ENCODE data around the gene FREY1.

FREY1 gene

DNA sequence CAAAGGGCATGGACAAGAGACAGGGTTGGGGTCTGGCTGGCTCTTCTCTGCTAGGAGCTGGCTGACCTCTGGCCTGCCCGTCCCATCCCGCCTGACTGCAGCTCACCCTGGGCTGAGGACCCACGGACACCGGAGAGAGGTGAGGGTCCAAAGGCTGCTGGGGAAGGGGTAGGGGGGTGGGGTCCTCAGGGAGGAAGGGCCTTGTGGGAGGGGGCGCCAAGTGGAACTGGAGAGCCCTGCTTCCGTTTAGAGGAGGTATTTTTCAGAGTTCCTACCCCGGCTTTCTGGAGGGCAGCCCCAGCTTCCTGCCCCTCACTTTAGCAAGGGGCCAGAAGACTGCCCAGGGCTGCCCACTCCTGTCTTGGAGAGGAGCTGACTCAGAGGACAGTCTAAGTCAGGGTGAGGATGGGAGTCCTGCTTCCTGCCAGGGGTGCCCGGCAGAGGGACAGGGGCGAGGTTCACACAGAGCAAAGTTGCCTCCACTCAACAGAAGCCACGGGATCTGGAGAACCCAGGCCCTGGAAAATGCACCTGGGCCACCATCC, 22.5 kb upstream of the FREY1 start:
- in situ Hi-C loops (cut with HindIII; ENCODE audit: low sequenced_read_pairs) = no loop called here

DNA sequence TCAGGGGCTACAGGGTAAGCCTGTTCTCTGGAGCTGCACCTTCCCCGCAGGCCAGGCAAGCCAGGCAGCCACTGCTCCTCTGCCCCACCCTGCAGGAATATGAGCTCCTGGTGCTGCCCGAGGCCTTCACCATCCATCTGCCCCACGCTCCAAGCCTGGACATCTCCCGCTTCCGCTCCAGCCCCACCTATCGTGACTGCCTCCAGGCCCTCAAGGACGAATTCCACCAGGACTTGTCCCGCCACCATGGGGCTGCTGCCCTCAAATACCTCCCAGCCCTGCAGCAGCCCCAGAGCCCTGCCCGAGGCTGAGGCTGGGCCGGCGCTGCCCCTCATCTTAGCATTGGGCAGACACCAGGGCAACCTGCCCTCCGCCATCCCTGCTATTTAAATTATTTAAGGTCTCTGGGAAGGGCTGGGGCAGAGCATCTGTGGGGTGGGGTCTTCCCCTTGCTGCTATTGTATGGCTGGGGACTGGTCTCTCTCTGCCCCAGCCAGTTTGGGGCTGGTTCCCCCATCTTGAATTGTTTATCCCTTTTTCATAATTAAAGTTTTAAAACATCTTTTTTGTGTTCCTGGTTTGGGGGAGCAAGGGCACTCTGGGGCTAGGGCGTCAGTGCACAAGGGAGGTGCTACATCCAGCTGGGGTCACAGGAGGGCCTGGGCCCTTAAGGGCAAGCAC, 21.6 kb upstream of the FREY1 start:
- in situ Hi-C loops (cut with HindIII; ENCODE audit: low sequenced_read_pairs) = no loop called here

DNA sequence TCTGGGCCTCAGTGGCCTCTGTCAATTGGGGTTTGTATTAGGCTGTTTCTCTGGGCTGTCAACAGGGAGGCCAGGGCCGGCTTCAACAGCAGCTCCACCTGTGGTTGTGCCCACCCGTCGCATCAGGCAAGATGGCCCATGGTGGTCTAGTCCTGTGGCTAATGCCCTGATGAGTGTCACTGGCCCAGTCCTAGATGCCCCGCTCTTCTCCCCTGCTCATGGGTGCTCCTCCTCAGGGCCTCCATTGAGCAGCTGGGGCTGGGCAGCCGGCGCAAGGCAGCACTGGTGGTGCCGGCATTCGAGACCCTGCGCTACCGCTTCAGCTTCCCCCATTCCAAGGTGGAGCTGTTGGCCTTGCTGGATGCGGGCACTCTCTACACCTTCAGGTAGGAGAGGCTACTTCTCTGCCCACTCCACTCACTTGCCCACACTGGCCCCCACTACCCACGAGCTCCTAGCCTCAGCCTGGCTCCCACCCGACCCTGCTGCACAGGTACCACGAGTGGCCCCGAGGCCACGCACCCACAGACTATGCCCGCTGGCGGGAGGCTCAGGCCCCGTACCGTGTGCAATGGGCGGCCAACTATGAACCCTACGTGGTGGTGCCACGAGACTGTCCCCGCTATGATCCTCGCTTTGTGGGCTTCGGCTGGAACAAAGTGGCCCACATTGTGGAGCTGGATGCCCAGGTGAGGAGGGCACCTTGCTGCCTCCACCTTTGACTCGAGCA, 20.8 kb upstream of the FREY1 start:
- in situ Hi-C loops (cut with HindIII; ENCODE audit: low sequenced_read_pairs) = no loop called here

DNA sequence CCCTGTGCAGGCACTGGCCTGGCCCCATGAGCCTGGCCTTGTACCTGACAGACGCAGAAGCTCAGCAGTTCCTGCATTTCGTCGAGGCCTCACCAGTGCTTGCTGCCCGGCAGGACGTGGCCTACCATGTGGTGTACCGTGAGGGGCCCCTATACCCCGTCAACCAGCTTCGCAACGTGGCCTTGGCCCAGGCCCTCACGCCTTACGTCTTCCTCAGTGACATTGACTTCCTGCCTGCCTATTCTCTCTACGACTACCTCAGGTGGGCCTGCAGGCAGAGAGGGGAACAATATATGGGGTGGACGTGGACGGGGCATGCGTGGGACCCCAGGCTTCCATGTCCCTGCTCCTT, 20.2 kb upstream of the FREY1 start:
- in situ Hi-C loops (cut with HindIII; ENCODE audit: low sequenced_read_pairs) = no loop called here

DNA sequence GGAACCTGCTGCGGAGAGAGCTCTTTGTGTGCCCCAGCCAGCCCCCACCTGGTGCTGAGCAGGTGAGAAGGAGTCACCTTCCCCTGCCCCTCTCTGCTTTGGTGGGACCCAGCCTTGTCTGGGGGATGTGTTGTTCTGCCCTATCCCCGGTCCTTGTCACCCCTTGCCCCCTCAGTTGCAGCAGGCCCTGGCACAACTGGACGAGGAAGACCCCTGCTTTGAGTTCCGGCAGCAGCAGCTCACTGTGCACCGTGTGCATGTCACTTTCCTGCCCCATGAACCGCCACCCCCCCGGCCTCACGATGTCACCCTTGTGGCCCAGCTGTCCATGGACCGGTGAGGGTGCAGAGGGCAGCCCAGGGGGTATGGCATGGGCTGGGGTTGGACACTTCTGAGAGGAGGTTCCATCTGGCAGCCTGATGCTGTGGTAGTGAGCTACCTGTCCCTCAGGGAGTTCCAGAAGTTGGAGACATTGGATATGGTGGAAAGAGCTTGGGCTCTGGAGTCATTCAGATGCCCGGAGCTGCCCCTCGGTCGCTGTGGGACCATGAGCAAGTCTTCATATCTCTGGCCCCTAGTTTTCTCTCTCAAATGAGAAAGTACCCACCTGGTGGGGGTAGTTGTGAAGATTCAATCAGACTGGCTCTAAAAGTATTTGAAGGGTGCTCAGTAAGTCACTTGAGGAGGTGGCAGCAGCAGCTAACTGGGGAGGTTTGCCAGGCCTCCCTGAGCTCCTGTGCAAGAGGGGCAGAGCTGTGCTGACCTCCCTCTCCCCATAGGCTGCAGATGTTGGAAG, 19.7 kb upstream of the FREY1 start:
- in situ Hi-C loops (cut with HindIII; ENCODE audit: low sequenced_read_pairs) = no loop called here

DNA sequence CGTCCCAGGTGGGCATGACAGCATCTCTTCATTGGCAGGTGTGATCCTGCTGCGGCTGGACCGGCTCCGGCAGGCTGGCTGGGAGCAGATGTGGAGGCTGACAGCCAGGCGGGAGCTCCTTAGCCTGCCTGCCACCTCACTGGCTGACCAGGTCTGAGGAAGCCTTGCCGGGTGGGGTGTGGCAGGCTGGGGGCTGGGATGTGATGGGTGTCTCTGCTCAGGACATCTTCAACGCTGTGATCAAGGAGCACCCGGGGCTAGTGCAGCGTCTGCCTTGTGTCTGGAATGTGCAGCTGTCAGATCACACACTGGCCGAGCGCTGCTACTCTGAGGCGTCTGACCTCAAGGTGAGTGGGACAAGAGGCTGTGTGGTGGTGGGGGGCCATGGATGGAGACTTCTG, 18.9 kb upstream of the FREY1 start:
- in situ Hi-C loops (cut with HindIII; ENCODE audit: low sequenced_read_pairs) = no loop called here

DNA sequence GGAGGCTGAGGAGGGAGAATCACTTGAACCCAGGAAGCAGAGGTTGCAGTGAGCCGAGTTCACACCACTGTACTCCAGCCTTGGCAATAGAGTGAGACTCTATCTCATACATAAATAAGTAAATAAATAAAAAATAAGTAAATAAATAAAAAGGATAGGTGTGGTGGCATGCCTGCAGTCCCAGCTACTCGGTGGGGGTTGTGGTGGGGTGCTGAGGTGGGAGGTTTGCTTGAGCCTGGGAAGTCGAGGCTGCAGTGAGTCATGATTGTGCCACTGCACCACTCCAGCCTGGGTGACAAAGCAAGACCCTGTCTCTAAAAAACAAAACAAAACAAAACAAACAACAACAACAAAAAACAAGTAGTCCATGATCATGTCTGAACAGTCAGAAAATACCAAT, 18.5 kb upstream of the FREY1 start:
- in situ Hi-C loops (cut with HindIII; ENCODE audit: low sequenced_read_pairs) = no loop called here

DNA sequence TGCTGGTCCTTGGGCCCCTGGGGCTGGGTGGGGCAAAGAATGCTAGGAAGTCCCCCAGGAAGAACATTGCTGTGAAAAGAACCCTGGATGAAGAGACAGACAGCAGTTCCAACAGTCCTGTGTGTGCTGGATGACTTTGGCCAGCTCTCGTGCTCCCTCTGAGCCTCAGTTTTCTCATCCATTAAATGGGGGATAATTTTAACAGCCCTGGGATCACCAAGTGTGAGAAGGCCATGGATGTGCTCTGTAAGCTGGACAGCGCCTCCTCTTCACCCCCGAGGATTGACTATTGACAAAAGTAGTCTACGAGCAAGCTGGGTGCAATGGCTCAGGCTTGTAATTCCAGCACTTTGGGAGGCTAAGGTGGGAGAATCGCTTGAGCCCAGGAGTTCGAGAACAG, 17.9 kb upstream of the FREY1 start:
- in situ Hi-C loops (cut with HindIII; ENCODE audit: low sequenced_read_pairs) = no loop called here

DNA sequence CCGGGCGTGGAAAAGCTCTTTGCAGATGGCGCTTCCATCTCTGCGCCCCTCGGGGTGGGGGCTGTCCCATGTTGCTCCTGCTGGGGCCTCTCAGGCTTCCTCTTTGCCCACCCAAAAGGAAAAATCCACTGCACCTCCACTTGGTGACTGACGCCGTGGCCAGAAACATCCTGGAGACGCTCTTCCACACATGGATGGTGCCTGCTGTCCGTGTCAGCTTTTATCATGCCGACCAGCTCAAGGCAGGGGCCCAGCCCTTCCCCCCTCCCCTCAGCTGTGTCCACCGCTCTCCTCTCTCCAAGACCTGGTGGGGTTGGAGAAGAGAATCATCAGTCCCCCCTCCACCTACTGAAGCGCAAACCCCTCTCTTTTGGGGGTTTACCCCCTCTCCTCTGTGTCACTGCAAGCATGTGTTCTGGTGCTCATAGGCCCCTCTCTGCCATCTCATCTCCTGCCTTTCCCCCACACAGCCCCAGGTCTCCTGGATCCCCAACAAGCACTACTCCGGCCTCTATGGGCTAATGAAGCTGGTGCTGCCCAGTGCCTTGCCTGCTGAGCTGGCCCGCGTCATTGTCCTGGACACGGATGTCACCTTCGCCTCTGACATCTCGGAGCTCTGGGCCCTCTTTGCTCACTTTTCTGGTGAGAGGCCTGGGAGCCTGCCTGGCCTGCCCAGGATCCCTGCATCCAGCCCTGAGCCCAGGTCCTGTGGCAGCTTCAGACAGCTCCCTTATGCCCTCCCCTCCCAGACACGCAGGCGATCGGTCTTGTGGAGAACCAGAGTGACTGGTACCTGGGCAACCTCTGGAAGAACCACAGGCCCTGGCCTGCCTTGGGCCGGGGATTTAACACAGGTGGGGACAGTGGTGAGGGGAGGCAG, 17.2 kb upstream of the FREY1 start:
- in situ Hi-C loops (cut with HindIII; ENCODE audit: low sequenced_read_pairs) = no loop called here

DNA sequence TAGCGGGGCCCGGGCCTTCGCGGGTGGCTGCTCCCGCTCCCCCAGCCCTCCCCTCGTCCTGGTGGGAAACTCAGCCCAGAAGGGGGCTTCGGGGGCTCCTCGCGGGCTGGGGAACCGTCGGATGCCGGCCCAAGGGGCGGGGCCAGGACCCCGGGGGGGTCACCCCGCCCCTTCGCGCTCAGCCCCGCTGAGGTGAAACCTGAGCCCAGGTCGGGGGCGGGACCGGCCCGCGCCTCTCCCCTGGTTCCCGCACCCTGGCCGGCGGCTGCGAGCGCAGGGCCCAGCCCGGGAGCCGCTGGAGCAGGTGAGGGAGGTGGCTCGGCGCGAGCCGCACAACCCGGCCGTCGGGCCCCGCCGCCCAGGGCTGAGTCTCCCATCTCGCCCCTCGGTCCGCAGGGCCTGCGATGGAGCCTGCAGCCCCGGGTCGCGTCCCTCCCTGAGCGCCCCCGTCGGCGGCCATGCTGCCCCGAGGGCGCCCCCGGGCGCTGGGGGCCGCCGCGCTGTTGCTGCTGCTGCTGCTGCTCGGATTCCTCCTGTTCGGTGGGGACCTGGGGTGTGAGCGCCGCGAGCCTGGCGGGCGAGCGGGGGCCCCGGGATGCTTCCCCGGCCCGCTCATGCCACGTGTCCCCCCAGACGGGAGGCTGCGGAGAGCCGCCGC, 15.5 kb upstream of the FREY1 start, which contains the start of gene LARGE2:
Gene LARGE2, plus strand, starts transcription at position 232 of the 658 bp plus-strand sequence. Its CDS starts 227 bp downstream, at position 459.
- in situ Hi-C loops (cut with HindIII; ENCODE audit: low sequenced_read_pairs) = no loop called here

DNA sequence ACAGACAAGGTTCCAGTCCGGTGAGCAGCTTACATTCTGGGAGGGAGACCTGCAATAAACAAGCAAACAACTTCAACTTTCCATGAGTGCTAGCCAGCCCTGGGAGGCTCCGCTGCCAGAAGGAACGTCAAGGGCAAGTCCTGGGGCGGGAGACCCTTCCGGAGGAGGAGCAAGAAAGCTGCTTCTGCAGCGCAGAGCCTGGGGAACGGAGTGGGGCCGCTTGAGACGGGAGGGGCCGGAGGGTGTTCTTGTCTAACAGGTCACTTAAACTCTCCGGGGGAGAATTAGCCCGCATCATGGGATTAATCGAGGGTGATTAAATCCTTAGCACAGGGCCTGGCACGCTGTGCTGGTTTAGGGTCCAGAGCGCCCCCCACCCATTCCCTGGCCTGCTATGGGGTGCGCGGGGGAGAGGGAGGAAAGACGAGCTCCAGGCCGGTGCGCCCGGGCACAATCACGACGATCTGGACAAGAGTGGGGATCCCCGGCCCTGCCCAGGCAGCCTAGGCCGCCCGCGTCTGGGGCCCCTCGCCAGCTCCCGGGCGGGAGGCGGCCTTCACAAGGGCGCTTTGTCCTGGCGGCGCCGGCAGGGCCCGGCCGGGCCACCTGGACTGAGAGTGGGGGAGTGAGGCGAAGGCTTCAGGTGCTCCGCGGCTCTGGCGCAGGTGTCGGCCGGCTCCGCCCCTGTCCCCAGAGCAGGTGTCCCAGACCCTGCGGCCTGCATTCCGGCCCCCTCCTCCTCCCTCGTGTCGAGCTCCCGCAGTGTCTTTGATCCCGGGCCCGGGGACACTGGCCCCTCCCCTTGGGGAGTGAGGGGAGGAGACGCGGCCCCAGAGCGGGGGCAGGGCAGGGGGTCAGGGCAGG, 14.7 kb upstream of the FREY1 start:
- in situ Hi-C loops (cut with HindIII; ENCODE audit: low sequenced_read_pairs) = no loop called here

DNA sequence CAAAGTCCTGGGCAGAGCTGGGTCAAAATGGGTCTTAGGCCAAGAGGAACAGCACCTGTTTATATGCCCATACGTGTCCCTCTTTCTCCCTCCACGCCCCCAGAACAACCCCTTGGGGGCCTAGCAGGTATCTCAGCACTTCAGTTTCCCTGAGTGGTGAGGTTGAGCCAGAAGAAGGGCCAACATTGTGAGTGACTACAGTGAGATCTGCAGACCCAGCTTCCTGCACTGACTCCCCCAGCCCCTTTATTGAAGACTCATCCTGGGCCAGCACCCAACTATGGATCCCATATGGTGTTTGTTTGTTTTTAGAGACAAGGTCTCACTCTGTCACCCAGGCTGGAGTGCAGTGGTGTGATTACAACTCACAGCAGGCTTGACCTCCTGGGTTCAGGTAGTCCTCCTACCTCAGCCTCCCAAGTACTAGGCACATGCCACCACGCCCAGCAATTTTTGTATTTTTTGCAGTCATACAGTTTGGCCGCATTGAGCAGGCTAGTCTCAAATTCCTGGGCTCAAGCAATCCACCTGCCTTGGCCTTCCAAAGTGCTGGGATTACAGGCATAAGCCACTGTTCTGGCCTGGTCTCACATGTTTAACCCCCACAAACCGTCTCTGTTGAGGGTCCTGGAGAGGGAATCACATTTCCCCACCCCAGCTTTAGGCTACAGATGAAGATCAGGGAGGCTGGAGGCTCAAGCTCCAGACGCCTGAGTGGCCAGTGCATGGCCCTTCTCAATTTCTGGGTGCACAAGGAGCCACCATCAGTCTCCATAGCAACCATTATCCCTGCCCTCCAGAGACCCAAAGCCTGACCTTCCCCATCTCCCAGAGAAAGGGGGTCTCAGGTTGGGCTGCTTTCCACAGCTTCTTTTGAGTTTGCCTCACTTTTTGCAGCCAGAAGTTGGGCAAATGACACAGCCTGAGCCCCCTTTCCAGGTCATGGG, 13.7 kb upstream of the FREY1 start:
- in situ Hi-C loops (cut with HindIII; ENCODE audit: low sequenced_read_pairs) = no loop called here

DNA sequence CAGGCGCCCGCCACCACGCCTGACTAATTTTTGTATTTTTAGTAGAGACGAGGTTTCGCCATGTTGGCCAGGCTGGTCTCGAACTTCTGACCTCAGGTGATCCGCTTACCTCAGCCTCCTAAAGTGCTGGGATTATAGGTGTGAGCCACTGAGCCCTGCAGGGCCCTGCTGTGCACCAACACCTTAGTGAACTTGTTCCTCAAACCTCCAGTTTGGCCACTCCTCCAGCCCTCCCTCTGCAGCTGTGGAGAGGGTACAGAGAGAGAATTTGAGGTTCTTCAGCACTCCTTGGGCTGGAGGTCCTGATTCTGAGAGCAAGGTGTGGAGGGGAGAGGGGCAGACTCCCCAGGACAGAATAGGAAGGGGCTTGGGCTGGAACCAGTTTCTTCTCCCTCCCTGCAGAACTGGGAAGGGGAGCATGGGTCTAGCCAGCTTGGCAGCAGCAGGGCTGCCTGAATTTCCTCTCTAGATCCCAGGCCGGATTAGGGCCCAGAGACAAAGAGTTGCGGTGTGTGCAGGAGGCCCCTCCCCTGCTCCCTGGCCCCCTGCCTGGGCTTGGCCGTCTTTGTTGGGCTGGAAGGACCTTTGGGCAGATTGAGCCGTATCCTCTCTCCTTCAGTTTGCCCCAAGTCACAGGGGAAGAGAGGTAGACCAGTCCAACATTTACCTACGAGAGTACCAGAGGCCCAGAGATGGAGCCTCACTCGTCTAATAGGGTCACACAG, 12.9 kb upstream of the FREY1 start:
- in situ Hi-C loops (cut with HindIII; ENCODE audit: low sequenced_read_pairs) = no loop called here

DNA sequence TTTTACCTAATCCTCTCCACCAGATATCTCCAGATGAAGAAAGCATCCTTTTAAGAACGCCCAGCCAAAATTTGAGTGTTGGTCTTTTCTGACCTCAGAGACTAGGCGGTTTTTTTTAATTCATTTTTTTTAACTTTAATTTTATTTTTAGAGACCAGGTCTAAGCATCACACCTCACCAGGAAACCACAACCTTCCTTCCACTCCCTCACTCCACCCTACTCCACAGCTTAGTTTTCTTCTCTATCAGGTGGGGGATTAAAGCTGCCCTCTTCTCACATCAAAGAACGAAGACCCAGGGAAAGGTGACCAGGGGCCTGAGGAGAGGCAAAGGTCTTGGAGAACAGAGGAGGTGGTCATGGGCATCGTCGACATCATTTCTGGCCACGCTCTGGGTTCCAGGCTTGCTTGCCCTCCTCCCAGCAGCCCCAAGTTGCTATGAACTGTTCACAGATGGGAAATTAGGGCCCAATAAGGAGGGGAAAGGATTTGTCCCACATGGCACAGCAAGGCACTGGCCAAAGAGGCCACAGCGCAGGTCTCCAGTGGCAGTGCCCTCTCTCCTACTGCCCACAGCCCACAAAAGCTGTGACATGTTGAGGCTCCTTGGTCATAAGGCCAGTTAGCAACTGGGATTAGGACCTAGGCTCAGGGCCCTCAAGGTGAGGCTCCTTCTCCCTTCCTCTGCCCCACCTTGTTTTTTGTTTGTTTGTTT, 12.0 kb upstream of the FREY1 start:
- in situ Hi-C loops (cut with HindIII; ENCODE audit: low sequenced_read_pairs) = no loop called here

DNA sequence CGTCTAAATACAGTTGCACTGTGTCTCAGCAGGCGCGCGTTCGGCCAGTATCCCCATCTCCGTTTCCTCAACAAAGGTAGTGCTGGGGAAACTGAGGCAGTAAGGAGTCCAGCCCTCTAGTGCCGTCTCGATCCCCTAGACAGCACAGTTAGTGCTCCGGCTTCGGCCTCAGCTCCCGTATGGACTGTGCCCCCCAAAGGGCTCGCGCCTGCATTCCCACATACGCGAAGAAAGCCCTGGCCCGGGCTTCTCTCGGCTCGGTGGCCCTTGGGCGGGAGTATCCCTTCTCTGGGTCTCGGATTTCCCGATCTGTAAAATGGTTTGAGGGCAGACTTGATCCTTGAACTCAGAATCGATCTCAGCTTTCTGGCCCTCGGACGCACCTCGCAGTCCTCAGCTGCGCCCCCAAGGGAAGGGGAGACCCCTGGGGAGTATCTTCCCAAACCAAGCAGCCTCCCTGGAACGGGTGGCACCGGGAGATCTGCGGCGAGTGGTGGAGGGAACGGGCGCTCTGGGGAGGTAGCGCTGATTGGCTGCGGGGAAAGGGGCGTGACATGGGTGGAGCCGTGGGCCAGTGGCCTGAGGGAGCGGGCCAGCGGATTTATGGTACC, 11.4 kb upstream of the FREY1 start:
- in situ Hi-C loops (cut with HindIII; ENCODE audit: low sequenced_read_pairs) = no loop called here

DNA sequence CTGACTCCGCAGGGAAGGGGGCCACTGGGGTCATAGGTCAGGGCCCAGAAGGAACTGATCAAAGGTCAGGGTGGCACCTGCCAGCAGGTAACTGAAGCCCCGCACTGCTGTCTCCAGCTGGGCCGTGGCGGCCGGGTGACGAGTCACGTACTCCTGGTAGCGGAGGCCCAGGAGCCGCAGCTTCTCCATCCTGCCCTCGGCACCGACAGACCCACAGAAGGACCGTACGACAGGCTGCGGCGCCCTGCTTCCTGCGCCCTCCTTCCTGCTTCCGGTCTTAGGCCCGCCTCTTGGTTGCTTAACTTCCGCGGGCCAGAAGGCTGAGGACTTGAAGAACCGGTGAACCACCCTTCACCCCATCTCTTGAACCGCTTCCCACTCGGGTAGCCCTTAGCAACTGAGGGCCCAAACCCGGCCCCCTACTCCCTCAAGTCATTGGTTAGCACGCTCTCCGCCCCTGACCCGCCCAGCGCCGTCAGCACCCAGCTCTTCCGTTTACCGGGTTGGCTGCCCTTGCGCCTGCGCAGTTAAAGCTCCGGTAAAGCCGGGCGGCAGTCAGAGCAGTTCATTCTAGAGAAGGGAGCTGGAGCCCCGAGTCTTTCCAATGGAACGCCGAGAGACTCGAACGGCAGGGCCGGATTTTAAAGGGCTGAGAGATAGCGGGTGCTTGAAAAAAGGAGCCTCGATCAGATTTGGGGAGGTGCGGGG, 10.7 kb upstream of the FREY1 start, which contains the start of gene PEX16:
Gene PEX16, minus strand, starts transcription at position 255 of the 708 bp plus-strand sequence. Its CDS starts 66 bp downstream, at position 189.
- in situ Hi-C loops (cut with HindIII; ENCODE audit: low sequenced_read_pairs) = no loop called here
